NCI-H226 (cell line): ENCODE measurements around the gene NFIA.

Experiments
- DNase-seq: peaks from one replicate; pipeline ENCODE4 v3.0.0-alpha.2; 2015

NFIA gene

GRCh38 chr1:61190153-61190552 lies 107.8 kb downstream of the NFIA start:
- DNase-seq, result no peak

- no peak for DNase-seq
Measured at GRCh38 chr1:61190618-61191432, 108.5 kb downstream of the NFIA start.

DNA sequence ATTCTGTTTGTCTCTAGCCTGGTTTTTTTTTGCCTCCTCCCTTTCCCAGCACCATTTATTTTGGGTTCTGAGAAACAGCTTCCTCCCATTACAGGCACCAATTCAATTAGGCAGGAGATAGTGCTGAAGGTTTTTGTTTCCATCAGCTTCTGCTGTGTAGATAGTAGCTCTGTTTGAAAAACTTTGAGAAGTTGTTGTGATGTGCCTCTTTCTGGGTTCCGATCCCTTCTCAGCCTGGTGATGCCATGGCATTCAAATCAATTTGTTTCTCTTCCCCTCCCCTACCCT lies 109.0 kb downstream of the NFIA start:
- no peak for DNase-seq

- DNase-seq, result no peak
Measured at GRCh38 chr1:61192663-61193330, 110.4 kb downstream of the NFIA start.

DNA sequence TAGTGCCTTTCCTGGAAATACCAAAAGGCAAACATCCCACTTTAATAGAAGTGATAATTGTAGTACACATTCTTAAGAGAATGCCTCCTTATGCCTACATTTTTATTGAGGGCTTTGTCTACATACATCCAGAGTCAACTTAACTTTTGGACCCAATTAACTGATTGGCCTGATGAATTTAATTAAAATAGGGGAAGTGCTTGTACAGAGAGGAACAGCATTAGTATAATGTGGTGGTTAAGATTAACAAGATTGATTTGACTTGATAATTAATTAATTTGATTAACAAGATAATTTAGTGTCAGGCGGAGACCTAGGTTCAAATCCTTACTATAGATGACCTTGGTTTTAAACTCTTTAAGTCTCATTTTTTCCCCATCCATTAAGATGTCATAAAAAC lies 111.4 kb downstream of the NFIA start:
- DNase-seq, result no peak

GRCh38 chr1:61198554-61198953 lies 116.2 kb downstream of the NFIA start:
- DNase-seq, result no peak

DNA sequence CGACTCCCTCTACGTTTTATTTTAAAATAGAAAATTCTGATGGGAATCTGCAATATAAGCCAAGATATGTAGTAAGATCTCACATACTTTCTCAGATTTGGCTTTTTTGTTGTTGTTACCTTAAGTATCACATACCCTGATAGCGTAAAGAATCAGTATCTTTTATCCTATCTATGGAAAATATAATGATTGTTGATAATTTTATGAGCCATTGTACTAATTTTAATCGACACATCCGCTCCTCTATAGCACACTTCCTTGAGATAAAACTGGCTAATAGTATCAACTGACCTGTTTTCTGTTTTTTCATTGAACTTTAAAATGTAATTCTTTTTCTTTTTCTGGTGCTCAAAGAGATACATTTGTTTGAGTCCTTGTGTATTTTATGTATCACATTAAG lies 118.7 kb downstream of the NFIA start:
- no peak for DNase-seq

- DNase-seq, result no peak
Measured at GRCh38 chr1:61202854-61203598, 120.7 kb downstream of the NFIA start.

GRCh38 chr1:61204528-61204927 lies 122.2 kb downstream of the NFIA start:
- no peak for DNase-seq

GRCh38 chr1:61207416-61207815 lies 125.1 kb downstream of the NFIA start:
- no peak for DNase-seq

- DNase-seq, result no peak
Measured at GRCh38 chr1:61208172-61208571, 125.8 kb downstream of the NFIA start.

GRCh38 chr1:61208831-61209230 lies 126.5 kb downstream of the NFIA start:
- no peak for DNase-seq

DNA sequence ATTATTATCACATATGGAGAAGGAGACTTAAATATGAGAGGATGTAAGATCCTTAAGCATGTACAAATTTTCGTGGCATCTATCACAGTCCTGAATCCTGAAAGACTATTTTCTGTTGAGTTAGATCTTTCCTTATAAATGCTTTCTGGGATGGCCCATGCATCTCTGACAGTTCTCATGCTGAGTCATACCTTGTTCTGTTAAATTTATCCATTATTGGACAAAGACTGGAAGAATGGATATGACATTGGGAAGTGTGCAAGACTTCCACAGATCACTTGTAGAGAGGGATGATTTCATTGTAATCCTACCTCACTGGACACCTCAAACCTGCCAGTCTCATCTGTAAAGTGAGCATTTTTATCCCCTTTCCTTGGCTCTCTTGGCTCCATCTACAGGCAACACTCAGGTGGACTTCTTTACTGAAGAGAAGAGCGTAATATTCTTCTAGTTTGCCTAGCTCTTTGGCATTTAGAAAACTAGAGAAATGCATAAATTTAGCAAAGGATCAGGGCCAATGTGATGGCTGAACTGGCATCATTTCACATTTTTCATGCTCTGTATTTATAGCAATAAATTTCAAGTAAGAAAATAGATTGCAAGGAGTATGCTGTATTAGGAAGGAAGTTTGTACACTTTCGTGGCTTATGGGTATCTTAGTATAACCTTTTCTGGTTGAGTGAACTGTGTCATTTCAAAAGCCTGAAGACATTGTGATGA lies 128.2 kb downstream of the NFIA start:
- no peak for DNase-seq

DNA sequence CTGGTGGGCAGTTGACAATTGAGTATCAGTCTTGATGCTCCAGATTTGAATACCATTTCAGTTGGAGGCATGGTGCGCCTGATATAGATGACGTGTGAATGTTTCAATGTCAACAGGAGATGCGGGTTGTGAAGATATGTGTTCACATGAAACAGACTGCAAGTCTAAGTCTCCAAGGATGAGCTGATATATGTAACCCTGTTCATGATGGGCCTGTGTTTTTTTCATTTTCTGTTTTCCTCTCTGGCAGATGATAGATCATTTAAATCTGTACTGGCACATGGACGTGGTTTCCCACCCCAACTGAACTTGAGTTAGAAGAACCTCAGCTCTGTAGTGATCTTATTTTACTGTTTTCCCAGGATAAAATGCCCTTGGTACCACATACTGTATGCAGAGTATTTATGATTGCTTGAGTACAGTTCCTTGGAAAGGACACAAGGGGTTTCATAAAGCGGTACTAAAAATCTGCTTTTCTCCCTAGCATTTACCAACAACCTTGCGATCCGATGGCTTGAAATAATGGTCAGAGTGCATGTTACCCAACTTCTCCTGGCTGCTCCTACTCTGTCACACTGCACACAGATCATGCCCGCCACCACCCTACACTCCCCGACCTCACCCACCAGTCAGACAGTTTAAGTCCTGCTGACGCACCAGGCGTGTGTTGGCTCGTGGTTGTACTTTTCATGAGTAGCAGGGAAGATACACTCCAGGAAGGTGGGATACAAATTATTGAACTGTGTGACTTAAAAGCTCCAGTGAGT lies 131.1 kb downstream of the NFIA start:
- DNase-seq, result no peak

GRCh38 chr1:61215119-61215518 lies 132.8 kb downstream of the NFIA start:
- no peak for DNase-seq

DNA sequence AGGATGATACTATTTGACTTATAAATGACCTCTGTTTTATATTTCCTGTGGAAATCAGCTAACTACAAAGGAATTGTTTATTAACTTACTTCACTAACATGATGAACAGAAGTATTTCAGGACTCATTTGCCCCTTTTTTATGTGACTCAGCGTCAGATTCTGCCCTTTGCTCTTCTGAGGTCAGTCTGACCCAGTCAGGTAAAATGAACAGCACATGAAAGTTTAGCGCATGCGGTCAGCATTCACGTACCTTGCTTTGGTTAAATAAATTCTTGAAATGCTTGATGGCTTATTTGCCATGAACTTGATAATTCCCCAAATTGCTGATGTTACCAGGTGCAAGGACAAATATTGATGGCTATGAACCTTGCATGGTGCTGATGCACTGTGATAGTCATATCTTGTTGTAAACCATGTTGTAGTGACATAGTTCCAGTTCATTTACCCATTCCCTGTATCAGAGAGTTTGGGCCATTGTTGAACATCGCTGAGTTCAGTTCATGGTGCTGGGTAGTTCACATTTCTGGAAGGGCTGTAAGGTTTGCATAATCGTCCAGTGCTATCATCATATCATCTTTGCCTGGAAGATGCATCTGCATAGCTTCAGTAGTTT lies 133.4 kb downstream of the NFIA start:
- no peak for DNase-seq

DNA sequence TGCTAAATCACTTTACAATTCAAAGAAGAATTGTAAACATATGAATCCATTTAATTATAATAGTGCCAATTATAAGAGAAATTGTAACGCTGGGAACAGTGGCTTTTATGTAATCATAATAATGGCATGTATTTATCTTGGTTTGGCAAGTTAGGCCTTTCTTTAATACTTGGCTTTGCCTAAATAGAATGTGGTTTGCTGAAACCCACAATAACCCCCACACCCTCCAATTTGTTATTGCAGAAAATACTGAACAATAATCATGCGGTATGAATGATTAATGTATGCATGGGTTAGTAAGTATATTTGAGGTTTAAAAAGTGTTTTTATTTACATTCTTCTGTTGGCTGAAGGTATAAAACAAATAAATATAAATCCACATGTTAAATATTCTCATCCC lies 138.2 kb downstream of the NFIA start:
- DNase-seq, result no peak

DNA sequence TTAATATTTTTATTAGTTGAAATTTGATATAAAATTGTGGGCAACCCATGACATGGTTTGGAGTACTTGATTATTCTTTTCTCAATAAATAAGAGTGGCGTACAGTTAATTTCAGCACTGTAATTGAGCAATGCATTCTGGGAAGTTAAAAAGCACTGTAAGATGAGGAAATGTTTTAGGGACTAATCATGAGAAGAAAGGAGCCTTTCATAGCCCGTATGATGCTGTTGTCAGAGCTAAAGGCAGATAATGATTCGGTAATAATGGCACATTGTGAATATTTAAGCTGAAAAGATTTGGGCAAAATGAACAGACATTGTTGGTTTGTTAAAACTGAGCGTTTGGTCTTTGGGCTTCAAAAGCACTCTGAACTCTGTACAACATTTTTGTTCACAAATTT lies 139.3 kb downstream of the NFIA start:
- DNase-seq, result no peak

- no peak for DNase-seq
Measured at GRCh38 chr1:61222240-61222639, 139.9 kb downstream of the NFIA start.

DNA sequence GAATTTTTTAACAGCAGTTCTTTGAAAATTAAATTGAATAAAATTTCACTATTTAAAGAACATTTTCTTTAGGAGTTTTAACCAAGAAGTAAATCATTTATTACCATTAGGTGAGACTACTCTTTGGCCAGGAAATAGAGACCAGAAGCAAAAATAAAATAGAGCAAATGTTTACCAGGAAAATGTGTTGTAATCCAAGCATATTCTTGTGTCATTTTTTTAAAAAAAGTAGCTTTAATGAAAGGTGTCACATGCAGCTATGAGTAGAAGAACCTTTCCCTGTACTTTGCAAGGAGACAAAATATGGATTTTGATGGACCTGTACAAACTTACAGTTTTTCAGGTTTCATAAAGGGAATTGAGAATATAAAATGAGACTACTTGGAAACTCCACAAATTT lies 140.8 kb downstream of the NFIA start:
- DNase-seq, result no peak

GRCh38 chr1:61224609-61225008 lies 142.2 kb downstream of the NFIA start:
- DNase-seq, result no peak

GRCh38 chr1:61225478-61225877 lies 143.1 kb downstream of the NFIA start:
- DNase-seq, result no peak
